PC-9 (cell line): ENCODE results near the gene NCOA4. TPM values are rescaled to one million over a fixed set of nuclear protein-coding genes. Genes with fewer than 3 reads are reported as not detected.
"Not testable (repeated sequence)": the region's sequence is repeated elsewhere in the genome, so short reads cannot be mapped to it uniquely, and the experiment has no call there.

Experiments
- BruUV-seq: library from RNA; stranded (reverse); fragments of 400-500 nt; replicated peaks from 2 replicates; lab custom pipeline; 2021; lab: Mats Ljungman, UMichigan
- CTCF ChIA-PET: fragments of 300-600 bp; sonication (Branson Sonifier 250); formaldehyde crosslinking; loops from one replicate; lab custom pipeline; 2022; ENCODE audit warnings: antibody characterized with exemption; lab: Charles Lee
- POLR2A ChIA-PET: fragments of 300-600 bp; sonication (Branson Sonifier 250); formaldehyde crosslinking; loops from one replicate; lab custom pipeline; 2022; ENCODE audit warnings: antibody characterized with exemption; ENCODE audit not compliant: unreplicated experiment; lab: Charles Lee
- DNase-seq, 2 experiments: peaks; one replicate each; pipeline versions ENCODE4 v3.0.0 to v3.0.0-alpha.2; 2015 to 2022; ENCODE audit warnings: mixed read lengths in 1 of 2
- H2AFZ ChIP-seq: fragments of 200-600 bp; sonication (generic); 2 replicates; pipeline ENCODE4 v1.8.1; 2017; ENCODE audit warnings: antibody characterized with exemption
- H3F3A ChIP-seq: fragments of 200-600 bp; sonication (generic); 2 replicates; pipeline ENCODE4 v1.8.1; 2017; ENCODE audit warnings: antibody characterized with exemption, mild to moderate bottlenecking, low read depth; ENCODE audit not compliant: insufficient read depth
- H3K27ac ChIP-seq: fragments of 200-600 bp; sonication (generic); 2 replicates; pipeline ENCODE4 v1.6.1; 2016; ENCODE audit warnings: mixed run types
- H3K27me3 ChIP-seq: fragments of 200-600 bp; sonication (generic); 2 replicates; pipeline ENCODE4 v1.6.1; 2016; ENCODE audit warnings: low read depth, mixed run types; ENCODE audit not compliant: insufficient read depth
- H3K36me3 ChIP-seq: fragments of 200-600 bp; sonication (generic); 2 replicates; pipeline ENCODE4 v1.6.1; 2016; ENCODE audit warnings: low read depth, mixed run types
- H3K4me1 ChIP-seq: fragments of 200-600 bp; sonication (generic); replicated peaks from 2 replicates; pipeline ENCODE4 v1.6.1; 2016; ENCODE audit warnings: mixed run types; ENCODE audit not compliant: insufficient read depth
- H3K4me2 ChIP-seq: fragments of 200-600 bp; sonication (generic); 2 replicates; pipeline ENCODE4 v1.6.1; 2017; ENCODE audit warnings: mixed run types
- H3K4me3 ChIP-seq: fragments of 200-600 bp; sonication (generic); 2 replicates; pipeline ENCODE4 v1.6.1; 2016; ENCODE audit warnings: mixed run types
- H3K79me2 ChIP-seq: fragments of 200-600 bp; sonication (generic); 2 replicates; pipeline ENCODE4 v1.6.1; 2017; ENCODE audit warnings: low read depth, mixed run types
- H3K9me2 ChIP-seq: fragments of 200-600 bp; sonication (generic); 2 replicates; pipeline ENCODE4 v1.8.1; 2017; ENCODE audit warnings: mild to moderate bottlenecking; ENCODE audit not compliant: insufficient read depth
- H3K9me3 ChIP-seq: fragments of 200-600 bp; sonication (generic); 2 replicates; pipeline ENCODE4 v1.8.1; 2016; ENCODE audit warnings: low read depth; ENCODE audit not compliant: insufficient read depth
- H4K20me1 ChIP-seq: fragments of 200-600 bp; sonication (generic); 2 replicates; pipeline ENCODE4 v1.8.1; 2017; ENCODE audit not compliant: insufficient read depth
- EZH2 ChIP-seq: fragments of 200-600 bp; sonication (generic); IDR thresholded peaks from 2 replicates; pipeline ENCODE4 v1.8.0; 2017; ENCODE audit warnings: antibody characterized with exemption, low read depth
- intact Hi-C: fragments of 100-400 bp; cut with micrococcal nuclease; formaldehyde crosslinking; loops from one replicate; pipeline ENCODE4 v1.10.0; 2022; ENCODE audit not compliant: unreplicated experiment
- total RNA-seq: library from RNA; stranded (reverse); gene quantifications from 2 replicates; pipeline ENCODE4 v1.2.3, GENCODE V29; 2021
- TF ChIP-seq, protein P1 (sequence below): fragments of 200-600 bp; sonication (generic); conservative IDR thresholded peaks from 2 replicates; pipeline ENCODE4 v1.6.1; 2017; ENCODE audit warnings: mixed run types, antibody characterized with exemption, mild to moderate bottlenecking, moderate library complexity

NCOA4 gene
- total RNA-seq, 1 experiment from 2014 or later = 143 TPM

DNA sequence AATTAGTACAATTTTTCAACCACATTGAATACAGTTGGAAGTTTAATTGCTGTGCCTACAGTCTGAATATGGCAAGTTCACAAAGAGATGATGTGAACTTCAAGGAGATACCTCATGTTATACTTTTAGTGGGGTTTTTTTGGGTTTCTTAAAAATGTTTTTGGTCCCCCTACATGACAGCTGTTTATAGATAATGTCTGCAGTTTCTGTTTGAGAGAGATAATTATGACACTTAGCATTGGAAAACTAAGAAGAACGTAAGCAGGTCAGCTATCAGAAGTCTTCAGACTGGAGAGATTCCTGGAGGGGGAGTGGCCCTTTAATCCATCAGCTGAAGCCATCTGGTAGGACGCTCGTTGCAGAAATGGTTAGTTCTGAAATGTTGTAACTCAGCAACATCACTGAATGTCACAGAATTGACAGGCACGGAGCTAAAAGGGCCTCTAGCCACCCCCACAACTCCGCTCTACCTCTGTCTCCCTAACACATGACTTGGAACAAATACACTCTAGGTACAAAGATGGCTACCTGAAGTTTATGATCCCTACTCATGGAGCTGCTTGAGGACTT is 29.2 kb downstream of the NCOA4 start:
- TF ChIP-seq EZH2 = no peak
- TF ChIP-seq, protein P1, sequence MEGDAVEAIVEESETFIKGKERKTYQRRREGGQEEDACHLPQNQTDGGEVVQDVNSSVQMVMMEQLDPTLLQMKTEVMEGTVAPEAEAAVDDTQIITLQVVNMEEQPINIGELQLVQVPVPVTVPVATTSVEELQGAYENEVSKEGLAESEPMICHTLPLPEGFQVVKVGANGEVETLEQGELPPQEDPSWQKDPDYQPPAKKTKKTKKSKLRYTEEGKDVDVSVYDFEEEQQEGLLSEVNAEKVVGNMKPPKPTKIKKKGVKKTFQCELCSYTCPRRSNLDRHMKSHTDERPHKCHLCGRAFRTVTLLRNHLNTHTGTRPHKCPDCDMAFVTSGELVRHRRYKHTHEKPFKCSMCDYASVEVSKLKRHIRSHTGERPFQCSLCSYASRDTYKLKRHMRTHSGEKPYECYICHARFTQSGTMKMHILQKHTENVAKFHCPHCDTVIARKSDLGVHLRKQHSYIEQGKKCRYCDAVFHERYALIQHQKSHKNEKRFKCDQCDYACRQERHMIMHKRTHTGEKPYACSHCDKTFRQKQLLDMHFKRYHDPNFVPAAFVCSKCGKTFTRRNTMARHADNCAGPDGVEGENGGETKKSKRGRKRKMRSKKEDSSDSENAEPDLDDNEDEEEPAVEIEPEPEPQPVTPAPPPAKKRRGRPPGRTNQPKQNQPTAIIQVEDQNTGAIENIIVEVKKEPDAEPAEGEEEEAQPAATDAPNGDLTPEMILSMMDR = no peak
- BruUV-seq = no TSS peak
- no peak overlapping the region for H3K27ac ChIP-seq
- H3K4me2 ChIP-seq = no peak overlapping the region
- ChIA-PET CTCF (interaction anchor here (0.6 kb wide), 1 partner anchor 89 kb away, joined by 3 read pairs; no protein-coding TSS in a partner anchor), POLR2A (no interaction called here)
- H3K36me3 ChIP-seq = peaks cover 59% of the 10 kb centered on the region
- H3F3A ChIP-seq = peaks cover 30% of the 10 kb centered on the region
- no peaks in the 10 kb centered on the region for H3K27me3 ChIP-seq
- no peak for DNase-seq
- no peaks in the 10 kb centered on the region for H3K79me2 ChIP-seq
- intact Hi-C loops = no loop called here
- peaks cover 35% of the 10 kb centered on the region for H4K20me1 ChIP-seq
- no peaks in the 10 kb centered on the region for H3K4me1 ChIP-seq
- H3K9me3 ChIP-seq = peaks cover 3% of the 10 kb centered on the region; the same call in 1 of the 2 replicates
- no peak overlapping the region for H2AFZ ChIP-seq
- no peaks in the 10 kb centered on the region for H3K9me2 ChIP-seq
- H3K4me3 ChIP-seq = no peak overlapping the region

DNA sequence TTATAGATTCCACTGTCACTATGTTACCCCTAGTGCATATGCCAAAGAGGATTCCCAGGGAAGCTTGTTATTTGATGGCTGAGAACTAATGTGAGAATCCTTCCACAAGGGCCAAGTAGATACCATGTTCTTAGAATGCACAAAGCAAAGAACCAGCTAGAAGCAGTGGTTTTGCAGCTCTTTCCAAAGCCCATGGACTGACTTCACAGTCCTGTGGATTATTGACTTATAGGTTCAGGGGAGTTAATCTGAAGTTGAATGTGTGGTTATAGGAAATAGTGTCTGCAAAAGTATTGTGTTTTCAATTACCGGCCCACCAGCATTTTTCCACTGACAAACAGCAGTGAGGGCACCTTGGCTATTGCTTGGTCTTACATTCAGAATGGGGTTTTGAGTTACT is 29.9 kb downstream of the NCOA4 start:
- CTCF ChIA-PET = no interaction called here
- DNase-seq = no peak
- no peak overlapping the region for H3K4me3 ChIP-seq
- H3K4me1 ChIP-seq = no peaks in the 10 kb centered on the region
- H4K20me1 ChIP-seq = peaks cover 29% of the 10 kb centered on the region
- no peak overlapping the region for H2AFZ ChIP-seq
- TF ChIP-seq, protein P1 = no peak
- TF ChIP-seq EZH2 = no peak
- no peak overlapping the region for H3K4me2 ChIP-seq
- H3F3A ChIP-seq = peaks cover 28% of the 10 kb centered on the region
- H3K36me3 ChIP-seq = peaks cover 51% of the 10 kb centered on the region
- intact Hi-C loops = no loop called here
- no peaks in the 10 kb centered on the region for H3K9me2 ChIP-seq
- BruUV-seq = no TSS peak
- peaks cover 3% of the 10 kb centered on the region; the same call in 1 of the 2 replicates for H3K9me3 ChIP-seq
- POLR2A ChIA-PET = no interaction called here
- H3K27me3 ChIP-seq = no peaks in the 10 kb centered on the region
- H3K27ac ChIP-seq = no peak overlapping the region
- no peaks in the 10 kb centered on the region for H3K79me2 ChIP-seq

DNA sequence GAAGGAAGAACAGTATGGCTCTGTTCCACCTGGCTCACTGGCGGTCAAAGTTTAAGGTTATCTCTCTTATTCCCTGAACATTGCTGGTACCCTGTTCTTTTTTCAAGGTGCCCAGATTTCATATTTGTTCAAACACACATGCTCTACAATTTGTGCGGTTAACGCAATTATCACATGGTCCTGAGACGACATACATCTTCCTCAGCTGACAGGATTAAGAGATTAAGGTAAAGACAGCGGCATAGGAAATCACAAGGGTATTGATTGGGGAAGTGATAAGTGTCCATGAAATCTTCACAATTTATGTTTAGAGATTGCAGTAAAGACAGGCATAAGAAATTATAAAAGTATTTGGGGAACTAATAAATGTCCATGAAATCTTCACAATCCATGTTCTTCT is 30.5 kb downstream of the NCOA4 start:
- H2AFZ ChIP-seq, H3K27me3 ChIP-seq, H3K9me3 ChIP-seq, H3K4me1 ChIP-seq, DNase-seq, H3K4me2 ChIP-seq, H3K79me2 ChIP-seq, H3K9me2 ChIP-seq, CTCF ChIA-PET, H3K27ac ChIP-seq, BruUV-seq, intact Hi-C loops, POLR2A ChIA-PET, H3K4me3 ChIP-seq: not testable (repeated sequence)
- peaks cover 25% of the 10 kb centered on the region for H4K20me1 ChIP-seq
- peaks cover 22% of the 10 kb centered on the region; the same call in 1 of the 2 replicates for H3F3A ChIP-seq
- H3K36me3 ChIP-seq = peaks cover 50% of the 10 kb centered on the region
